GM21390 (cell line): ENCODE data around the gene BTNL9.
"Not testable (repeated sequence)": the region's sequence is repeated elsewhere in the genome, so short reads cannot be mapped to it uniquely, and the experiment has no call there.

Experiments
- ATAC-seq: cut with Tn5 transposase; IDR thresholded peaks from one replicate; pipeline ENCODE4 v1.9.1; 2021; ENCODE audit not compliant: unreplicated experiment

Gene BTNL9

DNA sequence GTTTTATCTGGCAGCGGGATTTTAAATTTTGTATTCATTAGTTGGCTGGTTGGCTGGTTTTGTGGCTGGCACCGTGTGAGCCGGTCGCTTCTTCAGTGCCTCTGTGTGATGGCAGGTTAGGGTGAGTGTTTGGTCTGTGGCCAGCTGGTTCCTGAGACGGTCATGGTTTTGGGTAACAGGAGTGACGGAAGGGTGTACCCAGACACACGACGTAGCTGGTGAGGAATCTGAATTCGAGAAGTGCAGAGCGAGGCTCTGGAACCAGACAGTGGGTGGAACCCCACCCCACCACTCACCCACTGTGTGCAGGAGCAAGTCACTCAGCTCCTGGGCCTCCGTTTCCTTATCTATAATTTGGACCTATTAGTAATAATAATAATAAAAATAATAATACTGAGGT is 2.7 kb downstream of the BTNL9 start:
- no peak for ATAC-seq

DNA sequence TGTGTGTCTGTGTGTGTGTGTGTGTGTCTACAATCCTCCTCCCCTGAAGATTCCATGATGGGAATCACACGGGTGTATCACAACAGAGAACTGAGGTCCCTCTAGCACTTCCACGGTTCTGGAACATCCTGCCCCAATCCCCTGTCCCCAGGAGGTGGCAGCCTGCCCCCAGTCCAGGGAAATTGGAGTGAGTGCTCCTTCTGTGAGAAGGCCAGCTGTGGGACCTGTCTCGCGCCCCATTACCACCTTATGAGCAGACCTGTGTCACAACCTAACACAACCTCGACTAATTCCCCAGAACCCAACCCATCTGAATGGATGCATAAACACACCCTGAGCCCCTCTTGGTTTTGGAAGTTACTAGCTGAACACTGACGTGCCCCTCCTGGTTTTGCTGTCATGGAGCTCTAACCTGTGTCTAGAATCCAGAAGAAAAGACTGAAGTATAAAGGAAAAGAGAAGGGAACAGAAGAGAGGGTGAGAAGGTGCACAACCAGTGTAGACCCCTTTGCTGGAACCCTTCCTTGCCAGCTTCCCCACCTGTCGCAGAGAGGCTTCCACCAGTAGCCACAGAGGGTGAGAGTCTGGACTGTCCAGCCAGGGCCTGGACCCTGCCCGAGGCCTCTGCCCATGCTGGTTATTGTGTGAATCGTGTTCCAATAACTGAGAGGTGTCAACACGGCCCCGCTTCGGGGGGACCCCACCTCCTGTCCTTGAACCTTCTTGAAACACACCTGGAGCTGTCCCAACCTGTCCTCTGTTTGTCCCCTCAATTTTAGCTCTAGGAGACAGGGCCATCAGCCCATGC is 3.4 kb downstream of the BTNL9 start:
- no peak for ATAC-seq

- no peak for ATAC-seq
These were observed 4.1 kb downstream of the BTNL9 start for GRCh38 chr5:181044093-181044599.

GRCh38 chr5:181044662-181045305 is 4.7 kb downstream of the BTNL9 start:
- no peak for ATAC-seq

DNA sequence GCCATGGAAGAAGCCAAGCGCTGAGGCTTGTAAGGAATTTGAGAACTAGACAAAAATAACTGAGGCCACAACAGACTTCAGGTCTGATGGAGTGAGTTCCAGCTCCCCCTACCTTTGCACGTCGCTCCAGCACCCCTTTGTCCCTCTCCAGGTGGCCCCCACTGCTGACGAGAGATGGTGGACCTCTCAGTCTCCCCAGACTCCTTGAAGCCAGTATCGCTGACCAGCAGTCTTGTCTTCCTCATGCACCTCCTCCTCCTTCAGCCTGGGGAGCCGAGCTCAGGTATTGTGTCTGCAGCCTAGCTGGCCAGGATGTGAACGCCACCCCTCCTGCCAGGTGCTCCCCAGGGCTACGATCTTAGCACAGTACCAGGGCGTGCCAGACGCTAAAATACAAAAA is 5.2 kb downstream of the BTNL9 start:
- ATAC-seq = no peak

DNA sequence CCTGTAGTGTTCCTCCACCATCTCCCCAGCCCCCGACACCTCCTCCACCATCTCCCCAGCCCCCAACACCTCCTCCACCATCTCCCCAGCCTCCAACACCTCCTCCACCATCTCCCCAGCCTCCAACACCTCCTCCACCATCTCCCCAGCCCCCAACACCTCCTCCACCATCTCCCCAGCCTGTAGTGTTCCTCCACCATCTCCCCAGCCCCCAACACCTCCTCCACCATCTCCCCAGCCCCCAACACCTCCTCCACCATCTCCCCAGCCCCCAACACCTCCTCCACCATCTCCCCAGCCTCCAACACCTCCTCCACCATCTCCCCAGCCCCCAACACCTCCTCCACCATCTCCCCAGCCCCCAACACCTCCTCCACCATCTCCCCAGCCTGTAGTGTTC is 5.8 kb downstream of the BTNL9 start:
- not testable (repeated sequence) for ATAC-seq

GRCh38 chr5:181047288-181047687 is 7.2 kb downstream of the BTNL9 start:
- ATAC-seq = no peak

DNA sequence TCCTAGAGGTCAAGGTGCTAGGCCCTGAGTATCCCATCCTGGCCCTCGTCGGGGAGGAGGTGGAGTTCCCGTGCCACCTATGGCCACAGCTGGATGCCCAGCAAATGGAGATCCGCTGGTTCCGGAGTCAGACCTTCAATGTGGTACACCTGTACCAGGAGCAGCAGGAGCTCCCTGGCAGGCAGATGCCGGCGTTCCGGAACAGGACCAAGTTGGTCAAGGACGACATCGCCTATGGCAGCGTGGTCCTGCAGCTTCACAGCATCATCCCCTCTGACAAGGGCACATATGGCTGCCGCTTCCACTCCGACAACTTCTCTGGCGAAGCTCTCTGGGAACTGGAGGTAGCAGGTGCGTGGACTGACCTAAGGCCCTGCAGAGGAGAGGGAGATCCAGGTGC is 7.9 kb downstream of the BTNL9 start:
- ATAC-seq = no peak

DNA sequence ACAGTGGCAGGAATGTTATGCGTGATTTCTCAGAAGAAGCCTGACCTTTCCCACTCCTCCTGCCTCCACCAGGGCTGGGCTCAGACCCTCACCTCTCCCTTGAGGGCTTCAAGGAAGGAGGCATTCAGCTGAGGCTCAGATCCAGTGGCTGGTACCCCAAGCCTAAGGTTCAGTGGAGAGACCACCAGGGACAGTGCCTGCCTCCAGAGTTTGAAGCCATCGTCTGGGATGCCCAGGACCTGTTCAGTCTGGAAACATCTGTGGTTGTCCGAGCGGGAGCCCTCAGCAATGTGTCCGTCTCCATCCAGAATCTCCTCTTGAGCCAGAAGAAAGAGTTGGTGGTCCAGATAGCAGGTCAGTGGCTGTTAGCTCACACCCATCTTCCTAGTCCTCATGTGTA is 9.9 kb downstream of the BTNL9 start:
- no peak for ATAC-seq

DNA sequence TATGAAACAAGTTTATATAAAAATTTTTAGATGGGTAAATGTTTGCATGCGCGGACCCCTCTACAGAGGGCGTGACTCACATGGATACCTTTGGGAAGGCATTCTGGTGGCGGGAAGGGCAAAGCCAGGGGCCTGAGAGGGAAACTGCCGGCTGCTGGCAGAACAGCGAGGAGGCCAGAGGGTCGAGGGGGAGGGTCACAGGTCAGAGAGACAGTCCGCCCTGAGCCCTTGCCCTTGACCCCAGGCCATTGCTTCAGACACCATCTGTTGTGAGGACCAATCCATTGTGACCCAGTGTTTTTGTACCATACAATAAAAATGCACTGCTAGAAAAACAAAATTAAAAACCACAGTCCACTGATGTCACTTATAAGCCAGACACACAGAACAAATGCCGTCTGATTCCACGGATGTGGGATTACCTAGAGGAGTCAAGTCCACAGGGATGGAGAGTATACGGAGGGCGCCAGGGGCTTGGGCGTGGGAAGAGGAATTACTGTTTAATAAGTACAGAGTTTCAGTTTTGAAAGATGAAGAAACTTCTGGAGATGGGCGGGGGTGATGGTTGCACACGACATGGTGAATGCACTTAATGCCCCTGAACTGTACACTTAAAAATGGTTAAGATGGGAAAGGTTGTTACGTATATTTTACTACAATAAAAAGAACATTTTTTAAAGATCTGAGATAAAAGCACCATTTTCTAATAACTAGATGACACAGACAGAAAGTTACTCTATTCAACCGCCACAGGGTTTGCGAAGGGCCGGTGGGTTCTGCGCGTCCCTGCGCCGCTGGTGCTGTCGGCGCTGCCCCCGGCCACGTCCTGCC is 12.0 kb downstream of the BTNL9 start:
- no peak for ATAC-seq

DNA sequence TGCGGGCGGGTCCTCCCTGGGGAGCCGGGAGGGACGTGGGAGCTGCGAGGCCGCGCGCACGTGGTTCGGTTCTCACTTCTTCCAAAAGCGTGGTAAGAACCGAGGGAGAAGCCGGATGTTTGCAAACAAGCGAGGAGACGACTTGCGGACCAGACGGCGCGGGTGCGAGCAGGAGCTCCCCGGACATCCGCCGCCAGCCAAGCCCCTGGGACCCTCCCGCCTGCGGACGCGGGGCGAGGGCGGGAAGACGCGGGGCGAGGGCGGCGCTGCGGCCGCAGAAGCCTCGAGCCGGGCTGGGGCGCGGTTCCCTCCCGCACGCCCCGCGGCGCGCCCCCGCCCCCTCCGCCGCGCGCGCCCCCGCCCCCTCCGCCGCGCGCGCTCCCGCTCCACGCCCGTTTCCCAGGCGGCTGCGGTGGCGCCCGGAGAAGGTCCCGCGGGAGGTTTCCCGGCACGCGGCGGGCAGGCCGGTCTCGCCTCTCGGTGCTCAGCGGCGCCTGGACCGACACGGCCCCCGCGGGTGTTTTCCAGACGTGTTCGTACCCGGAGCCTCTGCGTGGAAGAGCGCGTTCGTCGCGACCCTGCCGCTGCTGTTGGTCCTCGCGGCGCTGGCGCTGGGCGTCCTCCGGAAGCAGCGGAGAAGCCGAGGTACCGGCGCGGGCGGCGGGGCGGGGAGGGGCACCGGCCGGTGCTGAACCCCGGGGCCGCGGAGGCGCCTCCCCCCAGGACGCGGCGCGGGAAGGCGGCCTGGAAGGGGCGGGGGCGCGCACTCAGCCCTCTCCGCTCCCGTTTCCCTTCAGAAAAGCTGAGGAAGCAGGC is 12.8 kb downstream of the BTNL9 start:
- no peak for ATAC-seq

DNA sequence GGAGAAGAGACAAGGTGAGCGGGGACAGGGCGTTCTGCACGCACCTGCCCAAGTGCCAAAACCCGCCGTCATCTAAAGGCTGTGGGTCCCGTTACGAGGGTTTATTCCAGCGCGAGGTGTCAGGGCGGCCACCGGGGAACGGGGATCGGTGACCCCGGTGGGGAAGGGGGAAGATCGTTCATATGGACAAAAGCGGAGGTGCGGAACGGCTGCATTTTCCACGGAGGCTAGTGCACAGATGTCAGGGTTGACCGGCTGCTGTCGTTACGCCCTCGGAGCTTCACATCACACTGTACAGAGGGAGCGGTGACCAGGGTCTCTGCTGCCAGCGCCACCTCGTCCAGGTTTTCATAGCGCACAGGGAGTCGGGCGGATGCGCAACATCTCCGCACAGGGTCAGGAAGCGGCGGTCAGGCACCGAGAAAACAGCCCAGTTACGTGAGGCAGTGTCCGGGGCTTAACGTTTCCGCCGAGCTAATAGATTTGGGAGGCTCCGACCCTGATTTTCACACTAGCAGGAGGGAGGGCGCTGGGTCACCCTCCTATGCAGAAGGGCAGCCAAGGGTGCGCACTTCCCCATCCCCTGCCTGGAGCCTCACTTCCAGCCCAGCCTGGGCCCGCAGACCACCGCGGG is 13.5 kb downstream of the BTNL9 start:
- no peak for ATAC-seq

GRCh38 chr5:181054138-181054537 is 14.1 kb downstream of the BTNL9 start:
- no peak for ATAC-seq

GRCh38 chr5:181054871-181055459 is 14.9 kb downstream of the BTNL9 start:
- ATAC-seq = no peak

DNA sequence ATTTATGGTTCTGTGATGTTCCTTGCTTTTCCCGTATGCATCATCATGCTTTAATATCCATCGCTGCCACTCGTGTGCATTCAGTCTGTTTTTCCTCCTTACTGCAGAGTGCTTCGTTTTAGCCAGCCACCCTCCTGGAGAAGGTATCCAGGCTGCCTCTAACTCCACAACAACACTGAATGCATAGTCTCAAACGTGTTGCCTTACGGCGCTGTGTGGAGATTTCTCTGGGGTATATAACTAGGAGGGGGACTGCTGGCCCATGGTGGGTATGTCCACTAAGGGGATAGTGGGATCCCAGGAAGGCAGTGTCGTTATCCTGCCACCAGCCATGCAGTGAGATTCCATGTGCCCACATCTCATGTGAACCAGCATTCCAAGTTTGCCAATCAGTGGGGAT is 16.4 kb downstream of the BTNL9 start:
- no peak for ATAC-seq

- no peak for ATAC-seq
These were observed 18.3 kb downstream of the BTNL9 start for GRCh38 chr5:181058321-181058720.

DNA sequence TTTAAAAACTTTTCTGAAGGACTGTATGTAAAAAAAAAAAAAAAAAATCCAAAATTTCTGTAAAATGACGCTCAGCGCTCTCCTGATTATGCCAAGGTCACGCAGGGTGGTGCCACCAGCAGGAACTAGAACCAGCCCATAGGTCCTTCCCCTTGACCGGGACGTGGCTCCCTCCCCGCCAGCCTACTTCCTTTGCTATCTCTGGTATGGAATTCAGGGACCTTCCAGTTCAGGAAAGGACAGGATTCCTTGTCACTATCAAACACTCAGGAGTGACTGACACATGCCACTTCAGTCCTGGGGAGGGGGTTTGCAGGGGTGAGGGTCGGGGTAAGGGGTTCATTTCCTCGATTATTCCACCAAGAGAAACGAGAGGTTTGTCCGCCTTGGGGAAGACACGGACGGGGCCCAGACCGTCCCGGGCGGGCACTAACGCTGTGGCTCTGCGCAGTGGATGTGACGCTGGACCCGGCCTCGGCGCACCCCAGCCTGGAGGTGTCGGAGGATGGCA is 18.8 kb downstream of the BTNL9 start:
- no peak for ATAC-seq

DNA sequence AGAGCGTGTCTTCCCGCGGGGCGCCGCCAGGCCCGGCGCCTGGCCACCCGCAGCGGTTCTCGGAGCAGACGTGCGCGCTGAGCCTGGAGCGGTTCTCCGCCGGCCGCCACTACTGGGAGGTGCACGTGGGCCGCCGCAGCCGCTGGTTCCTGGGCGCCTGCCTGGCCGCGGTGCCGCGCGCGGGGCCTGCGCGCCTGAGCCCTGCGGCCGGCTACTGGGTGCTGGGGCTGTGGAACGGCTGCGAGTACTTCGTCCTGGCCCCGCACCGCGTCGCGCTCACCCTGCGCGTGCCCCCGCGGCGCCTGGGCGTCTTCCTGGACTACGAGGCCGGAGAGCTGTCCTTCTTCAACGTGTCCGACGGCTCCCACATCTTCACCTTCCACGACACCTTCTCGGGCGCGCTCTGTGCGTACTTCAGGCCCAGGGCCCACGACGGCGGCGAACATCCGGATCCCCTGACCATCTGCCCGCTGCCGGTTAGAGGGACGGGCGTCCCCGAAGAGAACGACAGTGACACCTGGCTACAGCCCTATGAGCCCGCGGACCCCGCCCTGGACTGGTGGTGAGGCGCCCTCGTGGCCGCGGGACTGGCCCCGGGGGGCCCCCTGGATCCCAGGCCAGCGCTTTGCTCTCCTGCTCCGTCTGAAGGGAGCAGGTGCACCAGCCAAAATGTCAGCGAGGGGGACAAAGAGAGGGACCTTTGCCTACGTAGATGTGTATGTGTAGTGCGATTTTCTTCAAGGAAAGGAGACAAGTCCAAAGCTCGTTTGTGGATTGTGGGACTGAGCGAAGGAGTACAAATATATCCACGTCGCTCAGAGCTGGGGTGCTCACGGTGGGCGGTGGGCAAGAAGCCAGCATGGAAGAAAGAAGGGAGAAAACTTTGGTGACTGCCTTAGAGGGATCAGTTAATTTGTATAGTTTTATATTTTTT is 19.5 kb downstream of the BTNL9 start:
- ATAC-seq = no peak

- no peak for ATAC-seq
These were observed 20.1 kb downstream of the BTNL9 start for GRCh38 chr5:181060231-181060590.
